Head of caudate nucleus (tissue), 42 donors: ENCODE data around the gene ACSM2B.
"Not testable (repeated sequence)": the region's sequence is repeated elsewhere in the genome, so short reads cannot be mapped to it uniquely, and the experiment has no call there.

Source experiments
- DNase-seq, 42 donors: peaks; one replicate each; pipeline versions ENCODE4 v3.0.0 to v3.0.0-alpha.2; 2020 to 2021; ENCODE audit warnings: mixed read lengths in 7 of 42
- intact Hi-C: fragments of 100-400 bp; cut with DNase I; formaldehyde crosslinking; loops from one replicate; pipeline ENCODE4 v1.15.0; 2022

The ACSM2B gene

GRCh38 chr16:20576145-20576544 lies at the start of gene ACSM2B:
ACSM2B (minus strand) TSS chr16:20576367; CDS start chr16:20564845, 11,522 bp downstream.
- intact Hi-C loops, DNase-seq: not testable (repeated sequence)

GRCh38 chr16:20624882-20625807 lies 49.0 kb upstream of the ACSM2B start:
- intact Hi-C loops, result no loop called here
- no peak for DNase-seq

GRCh38 chr16:20624205-20624604 lies 48.0 kb upstream of the ACSM2B start:
- intact Hi-C loops, result no loop called here
- DNase-seq, result no peak

GRCh38 chr16:20622498-20622870 lies 46.3 kb upstream of the ACSM2B start:
- no peak for DNase-seq
- intact Hi-C loops, result no loop called here

- intact Hi-C loops, result no loop called here
- no peak for DNase-seq
Observed at GRCh38 chr16:20621406-20621805, 45.2 kb upstream of the ACSM2B start.

- intact Hi-C loops, result no loop called here
- DNase-seq, result no peak
Observed at GRCh38 chr16:20620770-20621169, 44.6 kb upstream of the ACSM2B start.

- DNase-seq, result no peak
- intact Hi-C loops, result no loop called here
Observed at GRCh38 chr16:20620003-20620402, 43.8 kb upstream of the ACSM2B start.

GRCh38 chr16:20617271-20617670 lies 41.1 kb upstream of the ACSM2B start:
- intact Hi-C loops, result no loop called here
- DNase-seq, result no peak

GRCh38 chr16:20614186-20615141 lies 38.3 kb upstream of the ACSM2B start:
- DNase-seq, result no peak
- intact Hi-C loops, result no loop called here

- intact Hi-C loops, result no loop called here
- no peak for DNase-seq
Observed at GRCh38 chr16:20613481-20614185, 37.5 kb upstream of the ACSM2B start.

- intact Hi-C loops, result no loop called here
- DNase-seq, result peak in 29 of 42 donors; percentile 23 to 76 (median 45)
Observed at GRCh38 chr16:20612551-20613480, 36.6 kb upstream of the ACSM2B start.

- intact Hi-C loops, result no loop called here
- DNase-seq, result peak in 25 of 42 donors; percentile 9 to 61 (median 31)
Observed at GRCh38 chr16:20611975-20612481, 35.9 kb upstream of the ACSM2B start.

GRCh38 chr16:20611350-20611902 lies 35.3 kb upstream of the ACSM2B start:
- DNase-seq, result peak in 34 of 42 donors; percentile 5 to 76 (median 52)

GRCh38 chr16:20610892-20611349 lies 34.8 kb upstream of the ACSM2B start:
- intact Hi-C loops, result no loop called here
- DNase-seq, result no peak

More at GRCh38 chr16:20611350-20611902, 35.3 kb upstream of the ACSM2B start:
- intact Hi-C loops, result no loop called here

- intact Hi-C loops, result no loop called here
- DNase-seq, result no peak
Observed at GRCh38 chr16:20610211-20610891, 34.2 kb upstream of the ACSM2B start.

- DNase-seq, intact Hi-C loops: not testable (repeated sequence)
Observed at GRCh38 chr16:20602205-20602604, 26.0 kb upstream of the ACSM2B start.

GRCh38 chr16:20599475-20599874 lies 23.3 kb upstream of the ACSM2B start:
- intact Hi-C loops, DNase-seq: not testable (repeated sequence)
